ENCODE measurements around the gene PNKP.

- TF ChIP-seq EP300 (IDR thresholded peaks at IDR 0.05; ENCODE audit: borderline replicate concordance in 1 of 2, control insufficient read depth in 1 of 2, low read depth in 2 of 2, low read length in 2 of 2) = no peak
- TF ChIP-seq CTCF (IDR thresholded peaks at IDR 0.05 in 2 of 3, conservative IDR thresholded peaks at IDR 0.05 in 1 of 3; ENCODE audit: control insufficient read depth in 2 of 3, extremely low read depth in 1 of 3, insufficient read depth in 1 of 3, low read depth in 3 of 3, low read length in 3 of 3) = no peak
Observed at GRCh38 chr19:49895566-49896297, 28.4 kb upstream of the PNKP start.
